GM12872 (cell line): ENCODE data around the gene SLC25A25.

Experiments
- TF ChIP-seq, protein P1 (sequence below): IDR thresholded peaks from 3 replicates; pipeline ENCODE4 v1.5.1; 2011; ENCODE audit warnings: low read depth, mild to moderate bottlenecking, low read length, moderate library complexity; ENCODE audit not compliant: insufficient read depth

Gene SLC25A25

DNA sequence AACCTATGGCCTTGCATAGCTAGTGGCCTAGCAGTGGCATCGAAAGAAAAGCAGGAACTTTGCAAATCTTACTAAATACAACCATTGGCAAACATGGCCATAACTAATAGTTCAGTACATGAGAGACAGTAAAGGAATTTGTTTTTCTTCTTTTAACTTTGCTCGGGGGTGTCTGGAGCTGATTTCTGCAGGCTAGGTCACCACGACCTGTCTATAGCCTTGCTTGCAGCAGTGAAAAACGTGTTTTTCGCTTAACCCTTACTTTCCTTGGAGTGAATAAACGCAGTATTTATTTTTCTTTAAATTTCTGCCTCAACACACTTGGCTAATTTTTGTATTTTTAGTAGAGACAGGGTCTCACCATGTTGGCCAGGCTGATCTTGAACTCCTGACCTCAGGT, 20.8 kb upstream of the SLC25A25 start:
- TF ChIP-seq, protein P1, sequence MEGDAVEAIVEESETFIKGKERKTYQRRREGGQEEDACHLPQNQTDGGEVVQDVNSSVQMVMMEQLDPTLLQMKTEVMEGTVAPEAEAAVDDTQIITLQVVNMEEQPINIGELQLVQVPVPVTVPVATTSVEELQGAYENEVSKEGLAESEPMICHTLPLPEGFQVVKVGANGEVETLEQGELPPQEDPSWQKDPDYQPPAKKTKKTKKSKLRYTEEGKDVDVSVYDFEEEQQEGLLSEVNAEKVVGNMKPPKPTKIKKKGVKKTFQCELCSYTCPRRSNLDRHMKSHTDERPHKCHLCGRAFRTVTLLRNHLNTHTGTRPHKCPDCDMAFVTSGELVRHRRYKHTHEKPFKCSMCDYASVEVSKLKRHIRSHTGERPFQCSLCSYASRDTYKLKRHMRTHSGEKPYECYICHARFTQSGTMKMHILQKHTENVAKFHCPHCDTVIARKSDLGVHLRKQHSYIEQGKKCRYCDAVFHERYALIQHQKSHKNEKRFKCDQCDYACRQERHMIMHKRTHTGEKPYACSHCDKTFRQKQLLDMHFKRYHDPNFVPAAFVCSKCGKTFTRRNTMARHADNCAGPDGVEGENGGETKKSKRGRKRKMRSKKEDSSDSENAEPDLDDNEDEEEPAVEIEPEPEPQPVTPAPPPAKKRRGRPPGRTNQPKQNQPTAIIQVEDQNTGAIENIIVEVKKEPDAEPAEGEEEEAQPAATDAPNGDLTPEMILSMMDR, result no peak

DNA sequence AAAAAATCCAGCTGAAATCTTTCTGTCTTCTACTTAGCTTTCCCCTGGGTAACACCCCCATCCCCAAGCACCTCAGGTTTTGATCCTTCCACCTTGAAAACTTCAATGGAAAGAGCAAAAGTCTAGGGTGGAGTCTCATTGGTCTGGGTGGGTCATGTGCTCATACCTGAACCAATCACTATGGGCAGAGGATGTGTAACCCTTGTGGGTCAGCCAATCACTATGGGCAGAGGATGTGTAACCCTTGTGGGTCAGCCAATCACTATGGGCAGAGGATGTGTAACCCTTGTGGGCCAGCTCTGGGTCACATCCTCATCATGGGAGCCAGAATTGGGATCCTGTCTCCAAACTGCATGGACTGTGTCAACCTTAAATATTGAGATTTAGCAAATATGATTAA, 19.4 kb upstream of the SLC25A25 start:
- TF ChIP-seq, protein P1, result no peak

DNA sequence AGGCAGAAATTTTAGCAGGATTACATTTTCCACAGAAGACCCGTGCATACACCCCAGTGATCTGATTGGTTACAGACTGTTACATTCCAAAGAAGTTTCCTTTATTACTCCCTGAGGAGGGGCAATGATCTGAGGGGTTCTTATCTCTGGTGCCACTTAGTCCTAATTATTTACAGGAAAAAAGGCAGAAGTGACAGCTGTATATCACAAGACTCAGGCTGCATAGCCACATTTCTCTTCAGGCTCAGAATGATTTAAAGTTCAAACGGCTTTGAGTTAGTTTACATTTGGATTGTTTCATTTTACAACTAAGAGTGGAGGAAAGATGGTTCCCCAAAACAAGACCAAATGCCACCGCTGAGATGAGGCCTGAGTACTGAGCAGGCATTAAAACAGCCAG, 18.2 kb upstream of the SLC25A25 start:
- TF ChIP-seq, protein P1, result no peak

DNA sequence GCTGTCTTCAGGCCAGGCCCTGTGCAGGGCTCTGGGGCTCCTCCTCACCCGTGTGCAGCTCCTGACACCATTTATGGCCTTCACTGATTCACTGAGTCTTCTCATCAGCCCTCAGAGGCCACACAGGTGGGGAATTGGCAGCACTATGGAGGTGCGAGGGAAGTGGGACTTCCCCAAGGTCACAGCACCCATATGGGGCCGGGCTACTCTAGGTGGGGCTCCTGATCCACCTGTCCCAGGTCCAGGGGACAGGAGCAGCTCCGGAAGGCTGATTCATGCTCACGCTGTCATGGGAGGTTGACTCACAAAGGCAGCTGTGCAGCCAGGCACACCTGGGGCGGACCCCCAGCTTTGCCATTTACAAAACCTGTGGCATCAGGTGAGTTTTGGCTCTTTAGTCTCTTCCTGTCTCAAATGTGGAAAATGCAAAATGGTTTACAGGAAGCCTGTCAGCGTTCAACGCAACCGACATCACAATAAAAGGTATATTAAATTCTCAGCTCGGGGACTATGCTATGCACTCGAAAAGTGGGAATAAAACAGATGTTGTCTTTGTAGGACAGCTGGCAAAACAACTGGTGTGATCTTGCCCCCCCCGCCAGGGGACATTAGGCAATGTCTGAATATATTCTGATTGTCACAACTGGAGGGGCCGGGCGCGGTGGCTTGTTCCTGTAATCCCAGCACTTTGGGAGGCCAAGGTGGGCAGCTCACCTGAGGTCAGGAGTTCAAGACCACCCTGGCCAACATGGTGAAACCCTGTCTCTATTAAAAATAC, 15.9 kb upstream of the SLC25A25 start:
- TF ChIP-seq, protein P1, result no peak

DNA sequence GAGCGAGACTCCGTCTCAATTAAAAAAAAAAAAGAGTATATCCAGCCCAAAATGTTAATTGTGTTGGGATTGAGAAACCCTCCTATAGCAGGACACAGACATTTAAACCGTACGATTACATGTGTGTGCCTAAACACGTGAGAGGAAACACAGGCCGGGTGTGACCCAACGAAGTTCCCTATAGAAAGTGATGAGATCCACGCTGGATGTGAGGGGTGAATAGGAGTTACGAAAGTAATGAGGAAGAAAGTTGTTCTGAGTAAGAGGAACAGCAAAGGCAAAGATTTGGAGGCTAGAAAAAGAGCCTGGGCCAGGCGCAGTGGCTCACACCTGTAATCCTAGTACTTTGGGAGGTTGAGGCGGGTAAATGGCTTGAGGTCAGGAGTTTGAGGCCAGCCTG, 14.5 kb upstream of the SLC25A25 start:
- TF ChIP-seq, protein P1, result no peak

DNA sequence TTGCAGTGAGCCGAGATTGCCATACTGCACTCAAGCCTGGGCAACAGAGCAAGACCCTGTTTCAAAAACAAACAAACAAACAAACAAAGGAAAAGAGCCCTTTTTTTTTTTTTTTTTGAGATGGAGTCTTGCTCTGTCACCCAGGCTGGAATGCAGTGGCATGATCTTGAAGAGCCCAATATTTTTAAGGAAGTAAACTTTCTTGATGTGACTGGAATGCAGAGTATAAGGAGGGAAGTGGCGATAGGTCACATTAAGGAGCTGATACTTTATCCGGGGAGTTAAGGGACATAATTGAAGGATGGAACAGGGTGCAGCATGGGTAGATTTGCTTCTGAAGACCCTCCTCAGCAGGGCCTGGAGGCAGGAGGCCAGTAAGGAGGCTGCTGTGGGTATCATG, 13.9 kb upstream of the SLC25A25 start:
- TF ChIP-seq, protein P1, result no peak

DNA sequence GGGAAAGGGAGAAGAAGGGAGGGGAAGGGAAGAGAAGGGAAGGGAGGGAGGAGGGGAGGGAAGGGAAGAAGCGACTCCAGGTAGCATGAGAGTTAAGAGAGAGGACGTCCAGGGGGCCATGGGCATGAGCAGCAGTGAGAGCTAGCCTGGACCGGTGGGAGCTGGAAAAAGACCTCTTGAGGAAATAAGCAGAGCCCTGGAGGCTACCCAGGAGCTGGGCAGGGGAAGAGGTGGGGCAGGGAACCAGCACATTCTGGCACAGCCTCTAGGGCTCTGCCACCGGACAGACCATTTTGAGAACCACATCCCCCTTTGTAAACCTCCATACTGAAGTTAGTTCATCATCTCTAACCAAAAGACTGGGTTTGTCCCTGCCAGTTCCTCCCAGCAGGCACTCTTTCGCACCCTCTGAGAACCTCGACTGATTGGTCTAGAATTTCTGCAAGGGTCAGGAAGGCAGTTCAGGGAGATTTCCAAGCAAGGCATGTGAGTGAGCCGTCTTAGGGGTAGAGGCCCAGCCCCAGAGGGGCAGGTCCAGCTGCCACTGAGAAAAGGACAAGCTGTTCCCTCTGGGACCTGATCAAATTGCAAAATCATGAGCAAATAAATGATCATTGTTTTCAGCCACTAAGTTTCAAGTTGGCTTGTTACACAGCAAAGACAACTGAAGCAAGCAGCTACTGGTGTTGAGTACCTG, 12.5 kb upstream of the SLC25A25 start:
- TF ChIP-seq, protein P1, result no peak
